Activated effector memory CD4-positive, alpha-beta T cell treated with Interleukin-2 at 50 U/mL for 16 hours (primary cell): ENCODE results near the gene EYA2.
"Not testable (repeated sequence)": the region's sequence is repeated elsewhere in the genome, so short reads cannot be mapped to it uniquely, and the experiment has no call there.

ENCODE experiments used
- DNase-seq: peaks from one replicate; pipeline ENCODE4 v3.0.0-alpha.2; 2020

EYA2 gene

DNA sequence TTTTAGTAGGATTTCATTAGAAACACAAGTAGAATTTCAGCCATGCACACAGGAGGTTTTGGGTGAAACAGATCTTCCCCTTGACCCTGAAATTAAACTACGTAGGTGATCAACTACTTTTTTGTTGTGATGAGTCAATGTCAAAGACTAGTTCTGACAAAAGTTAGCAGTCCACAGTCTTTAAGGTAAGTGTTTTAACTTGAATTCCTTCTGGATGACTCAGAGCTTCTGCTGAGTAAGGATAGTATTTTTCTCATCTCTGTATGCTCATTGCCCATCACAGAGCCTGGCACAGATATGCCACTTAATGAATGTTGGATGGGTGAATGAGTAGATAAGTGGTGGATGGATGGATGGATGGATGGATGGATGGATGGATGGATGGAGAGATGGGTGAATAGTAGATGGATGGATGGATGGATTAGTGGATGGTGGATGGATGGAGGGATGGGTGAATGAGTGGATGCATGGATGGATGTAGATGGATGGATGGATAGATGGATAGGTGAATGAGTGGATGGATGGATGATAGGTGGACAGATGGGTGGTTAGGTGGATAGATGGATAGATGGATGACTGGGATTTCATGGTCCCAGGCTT lies 296.5 kb downstream of the EYA2 start:
- DNase-seq = no peak

DNA sequence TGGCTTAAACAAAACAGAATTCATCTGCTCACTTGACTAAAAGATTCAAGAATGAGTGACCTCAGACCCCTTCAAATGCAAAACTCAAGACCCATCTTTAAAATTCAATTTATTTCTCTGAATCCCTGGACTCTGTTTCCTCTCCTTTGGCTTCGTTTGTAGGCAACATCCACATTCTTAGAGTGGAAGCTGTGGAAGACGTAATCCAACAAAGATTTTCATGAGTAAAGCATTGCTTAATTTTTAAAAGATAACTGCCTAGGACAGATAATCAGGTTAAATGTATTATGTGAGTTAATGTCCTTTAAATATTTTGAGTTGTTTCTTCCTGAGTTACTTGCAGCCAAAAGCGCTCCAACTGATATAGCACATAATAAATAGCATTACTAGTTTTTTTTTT lies 297.3 kb downstream of the EYA2 start:
- no peak for DNase-seq

DNA sequence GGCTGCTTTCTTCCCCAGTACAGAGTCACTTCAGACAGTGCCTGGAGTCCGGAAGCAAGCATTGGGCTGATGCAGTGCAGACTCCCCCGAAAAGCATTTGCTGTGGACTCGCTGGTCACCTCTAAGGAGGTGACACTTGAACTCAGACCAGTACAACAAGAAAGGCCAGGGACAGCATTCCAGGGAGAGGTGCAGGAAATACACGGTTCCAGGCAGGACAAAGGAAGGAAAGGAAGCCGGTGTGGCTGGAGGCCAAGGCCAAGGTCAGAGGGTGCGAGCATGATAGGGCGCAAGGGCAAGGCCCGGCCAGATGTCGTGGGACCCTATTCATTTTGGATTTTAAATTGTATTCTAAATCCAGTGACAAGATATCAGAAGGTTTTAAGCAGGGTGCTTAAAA lies 300.9 kb downstream of the EYA2 start:
- no peak for DNase-seq

DNA sequence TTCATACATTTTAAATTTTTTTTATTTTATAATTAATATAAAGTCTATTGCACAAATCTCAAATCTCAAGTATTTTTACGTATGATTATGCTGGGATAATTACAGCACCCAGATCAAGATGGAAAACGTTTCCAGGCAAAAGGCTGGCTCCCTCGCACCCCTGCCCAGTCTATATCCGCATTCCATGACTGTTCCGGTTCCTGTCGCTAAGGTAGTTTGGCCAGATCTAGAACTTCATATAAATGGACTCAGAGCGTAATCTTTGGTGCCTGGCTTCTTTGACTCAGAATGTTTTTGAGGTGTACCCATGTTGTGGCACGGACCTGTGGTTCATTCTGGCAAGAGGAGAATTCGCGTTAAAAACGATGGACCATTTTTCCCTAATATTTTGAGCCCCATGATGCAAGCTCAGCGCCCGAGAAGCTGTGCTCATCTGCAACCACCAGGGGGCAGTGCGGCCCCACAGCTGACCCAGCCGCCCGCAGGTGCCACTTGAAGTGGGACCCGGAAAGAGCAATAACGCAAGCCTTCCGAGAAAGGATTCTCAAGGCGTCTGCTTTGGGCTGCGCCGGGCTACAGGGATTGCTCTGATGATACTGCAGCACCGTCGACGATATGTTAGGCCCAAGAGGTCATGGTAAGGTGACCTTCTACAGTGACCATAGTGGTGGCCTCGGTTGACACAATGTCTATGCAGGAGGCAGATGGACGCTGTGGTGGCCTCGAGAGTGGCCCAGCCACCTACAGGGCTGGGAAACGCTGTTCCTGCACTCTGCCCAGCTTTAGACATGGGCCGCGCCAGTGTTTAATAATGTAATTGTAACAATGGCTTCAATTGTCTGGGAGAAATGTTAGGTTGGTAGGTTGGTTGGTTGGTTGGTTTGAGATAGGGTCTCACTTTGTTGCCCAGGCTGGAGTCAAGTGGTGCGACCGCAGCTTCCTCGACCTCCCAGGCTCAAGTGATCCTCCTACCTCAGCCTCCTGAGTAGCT lies 301.7 kb downstream of the EYA2 start:
- peak; percentile 57 for DNase-seq

DNA sequence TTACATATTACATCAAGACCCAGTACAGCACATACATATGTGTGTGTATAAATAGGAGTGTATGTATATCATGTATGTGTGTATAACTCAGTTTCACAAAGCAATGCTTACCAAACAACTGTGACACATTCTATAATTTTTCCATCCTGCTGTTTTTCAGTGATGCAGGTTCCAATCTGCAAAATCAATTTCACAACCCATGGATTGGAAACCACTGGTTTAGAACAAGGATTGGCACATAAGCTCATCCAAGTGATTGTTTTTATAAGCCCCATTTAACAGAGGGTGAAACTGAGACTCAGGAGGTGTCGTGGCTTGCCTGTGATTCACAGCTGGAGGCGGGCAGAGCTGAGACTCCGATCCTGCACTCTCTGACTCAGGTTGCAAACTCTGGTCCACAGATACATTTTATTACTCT lies 303.6 kb downstream of the EYA2 start:
- no peak for DNase-seq

DNA sequence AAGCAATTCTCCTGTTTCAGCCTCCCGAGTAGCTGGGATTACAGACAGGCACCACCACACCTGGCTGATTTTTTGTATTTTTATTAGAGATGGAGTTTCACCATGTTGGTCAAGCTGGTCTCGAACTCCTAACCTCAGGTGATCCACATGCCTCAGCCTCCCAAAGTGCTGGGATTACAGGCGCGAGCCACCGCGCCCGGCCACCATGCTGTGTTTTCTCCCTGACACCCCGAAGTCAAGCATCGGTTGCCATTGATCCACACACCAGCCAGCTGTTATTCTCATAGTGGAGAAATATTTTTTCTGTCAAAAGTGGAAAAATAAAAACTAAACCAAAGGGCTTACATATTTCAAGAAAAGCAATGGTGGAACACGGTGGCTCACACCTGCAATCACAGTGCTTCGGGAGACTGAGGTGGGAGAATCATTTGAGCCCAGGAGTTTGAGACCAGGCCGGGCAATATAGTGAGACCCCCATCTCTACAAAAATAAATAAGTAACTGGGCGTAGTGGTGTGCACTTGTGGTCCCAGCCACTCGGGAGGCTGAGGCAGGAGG lies 304.4 kb downstream of the EYA2 start:
- no peak for DNase-seq

DNA sequence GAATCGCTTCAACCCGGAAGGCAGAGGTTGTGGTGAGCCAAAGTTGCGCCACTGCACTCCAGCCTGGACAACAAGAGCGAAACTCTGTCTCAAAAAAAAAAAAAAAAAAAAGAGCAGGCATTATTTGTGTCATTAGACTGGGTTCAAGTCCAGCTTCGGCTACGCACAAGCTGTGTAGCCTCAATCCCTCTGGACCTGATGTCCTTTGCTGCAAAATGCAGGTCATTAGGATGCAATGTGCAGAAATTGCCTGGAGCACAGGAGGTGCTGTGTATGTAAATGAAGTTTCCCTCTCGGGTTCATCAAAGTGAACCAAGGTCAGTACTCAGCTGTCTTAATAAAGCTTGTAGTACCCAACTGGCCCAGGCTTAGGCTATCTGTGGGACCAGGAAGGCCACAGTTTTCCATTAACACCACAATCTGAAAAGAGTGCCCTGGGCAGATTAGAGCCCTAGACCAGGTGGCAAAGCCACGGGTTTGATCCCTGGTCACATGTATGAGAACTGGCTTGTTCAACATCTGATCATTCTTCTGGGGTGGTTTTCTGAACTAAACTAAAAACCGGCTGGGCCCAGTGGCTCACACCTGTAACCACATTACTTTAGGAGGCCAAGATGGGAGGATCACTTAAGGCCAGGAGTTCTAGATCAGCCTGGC lies 306.6 kb downstream of the EYA2 start:
- DNase-seq = no peak

DNA sequence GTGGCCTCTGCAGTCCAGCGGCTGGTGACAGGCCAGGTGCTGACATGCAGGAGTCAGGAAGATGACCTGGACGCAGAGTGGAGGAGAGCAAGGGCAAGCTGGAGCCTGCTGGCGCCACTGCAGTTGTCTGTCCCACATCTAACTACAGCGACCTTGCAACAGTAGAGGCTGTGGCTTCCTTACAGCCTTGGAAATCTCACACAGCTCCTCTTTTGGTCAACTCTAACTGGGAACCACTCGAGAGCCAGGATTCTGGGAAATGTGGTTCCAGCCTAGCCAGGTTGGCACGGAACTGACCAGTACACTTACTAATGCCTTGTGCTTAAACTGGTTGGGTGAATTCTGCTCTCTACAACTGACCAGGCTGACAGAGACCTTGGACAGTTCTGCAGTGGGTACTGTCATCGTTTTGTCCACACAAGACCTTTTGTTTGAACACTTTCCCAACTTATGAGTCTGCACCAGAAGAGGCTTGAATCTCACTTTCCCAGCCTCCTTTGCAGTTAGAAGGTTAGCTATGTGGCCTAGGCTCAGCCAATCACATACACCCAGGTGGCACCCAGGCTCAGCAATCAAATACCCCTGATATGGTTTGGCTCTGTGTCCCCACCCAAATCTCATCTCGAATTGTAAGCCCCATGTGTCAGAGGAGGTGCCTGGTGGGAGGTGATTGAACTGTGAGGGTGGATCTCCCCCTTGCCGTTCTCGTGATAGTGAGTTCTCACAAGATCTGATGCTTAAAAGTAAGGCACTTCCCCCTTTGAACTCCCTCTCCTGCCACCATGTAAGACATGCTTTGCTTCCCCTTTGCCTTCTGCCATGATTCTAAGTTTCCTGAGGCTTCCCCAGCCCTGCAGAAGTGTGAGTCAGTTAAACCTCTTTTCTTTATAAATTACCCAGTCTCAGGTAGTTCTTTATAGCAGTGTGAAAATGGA lies 308.4 kb downstream of the EYA2 start:
- no peak for DNase-seq

DNA sequence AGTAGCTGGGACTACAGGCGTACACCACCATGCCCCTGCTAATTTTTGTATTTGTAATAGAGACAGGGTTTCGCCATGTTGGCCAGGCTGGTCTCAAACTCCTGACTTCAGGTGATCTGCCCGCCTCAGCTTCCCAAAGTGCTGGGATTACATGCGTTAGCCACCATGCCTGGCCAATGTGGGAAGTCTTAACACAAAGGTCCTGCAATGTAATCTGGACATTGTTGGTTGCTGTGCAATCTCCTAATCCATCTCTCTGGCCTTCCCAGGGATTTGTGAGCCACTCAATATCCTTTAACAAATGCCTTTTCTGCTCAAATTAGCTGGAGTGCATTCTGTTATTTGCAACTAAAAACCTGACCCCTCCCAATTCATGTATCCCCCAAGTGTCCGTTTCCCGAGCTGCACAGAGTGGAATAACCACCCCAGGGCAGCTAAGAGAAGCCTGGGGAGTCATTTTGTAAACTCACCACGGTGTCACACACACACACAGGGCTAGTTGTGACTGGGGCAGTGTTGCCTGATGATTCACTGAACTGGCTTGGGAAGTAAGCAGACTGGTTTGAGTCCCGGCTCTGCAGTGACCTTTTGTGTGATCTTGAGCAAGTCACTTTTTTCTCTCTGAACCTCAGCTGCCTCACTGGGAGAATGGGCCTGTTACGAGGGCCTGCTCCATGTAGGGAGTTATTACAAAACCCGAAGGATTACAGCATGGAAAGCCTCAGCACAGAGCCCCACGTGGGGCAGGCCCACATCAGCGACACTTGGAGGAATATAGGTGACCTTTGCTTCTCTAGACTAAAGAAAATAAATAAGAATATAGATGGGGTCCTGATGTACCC lies 309.6 kb downstream of the EYA2 start:
- DNase-seq = no peak

DNA sequence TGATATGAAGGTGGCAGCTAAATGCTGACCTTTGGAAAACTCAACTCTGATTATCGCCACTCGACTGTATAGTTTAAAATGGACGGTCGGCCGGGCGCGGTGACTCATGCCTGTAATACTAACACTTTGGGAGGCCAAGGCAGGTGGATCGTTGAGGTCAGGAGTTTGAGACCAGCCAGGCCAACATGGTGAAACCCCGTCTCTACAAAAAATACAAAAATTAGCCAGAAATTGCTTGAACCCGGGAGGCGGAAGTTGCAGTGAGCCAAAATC lies 310.1 kb downstream of the EYA2 start:
- DNase-seq = not testable (repeated sequence)

DNA sequence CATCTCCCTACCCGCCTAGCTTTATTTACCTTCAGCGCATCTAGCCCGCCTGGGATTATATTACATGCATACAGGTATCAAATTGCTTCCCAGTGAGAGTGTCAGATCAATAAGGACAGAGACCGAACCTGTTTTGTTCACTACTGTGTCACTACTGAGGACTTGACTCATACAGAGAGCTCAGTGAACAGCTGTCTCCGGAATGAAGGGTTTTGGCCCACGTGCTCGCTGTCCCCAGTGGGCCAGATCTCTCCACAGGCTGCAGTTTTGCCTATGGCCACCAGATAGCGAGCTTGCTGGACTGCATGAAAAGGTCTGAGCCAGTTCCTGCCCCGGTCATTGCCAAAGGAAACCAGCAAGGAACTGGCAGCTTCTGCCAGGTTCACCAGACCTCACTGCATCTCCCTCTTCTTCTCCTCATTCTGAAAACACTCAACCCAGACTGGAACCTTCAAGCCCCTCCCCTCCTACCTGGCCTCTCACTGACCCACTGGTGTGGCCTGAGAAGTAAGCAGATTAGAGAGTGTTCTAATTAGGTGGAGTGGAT lies 311.0 kb downstream of the EYA2 start:
- DNase-seq = no peak

DNA sequence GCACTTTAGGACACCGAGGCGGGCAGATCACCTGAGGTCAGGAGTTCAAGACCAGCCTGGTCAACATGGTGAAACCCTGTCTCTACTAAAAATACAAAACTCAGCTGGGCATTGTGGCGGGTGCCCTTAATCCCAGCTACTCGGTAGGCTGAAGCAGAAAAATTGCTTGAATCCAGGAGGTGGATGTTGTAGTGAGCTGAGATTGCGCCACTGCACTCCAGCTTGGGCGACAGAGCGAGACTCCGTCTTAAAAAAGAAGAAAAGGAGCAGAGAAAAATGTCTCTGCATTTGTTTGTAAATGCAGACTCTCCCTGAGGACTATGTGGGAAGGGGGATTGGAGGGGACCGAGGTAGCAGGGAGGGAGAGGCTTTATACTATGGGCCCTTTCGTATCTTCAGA lies 311.9 kb downstream of the EYA2 start:
- DNase-seq = not testable (repeated sequence)

DNA sequence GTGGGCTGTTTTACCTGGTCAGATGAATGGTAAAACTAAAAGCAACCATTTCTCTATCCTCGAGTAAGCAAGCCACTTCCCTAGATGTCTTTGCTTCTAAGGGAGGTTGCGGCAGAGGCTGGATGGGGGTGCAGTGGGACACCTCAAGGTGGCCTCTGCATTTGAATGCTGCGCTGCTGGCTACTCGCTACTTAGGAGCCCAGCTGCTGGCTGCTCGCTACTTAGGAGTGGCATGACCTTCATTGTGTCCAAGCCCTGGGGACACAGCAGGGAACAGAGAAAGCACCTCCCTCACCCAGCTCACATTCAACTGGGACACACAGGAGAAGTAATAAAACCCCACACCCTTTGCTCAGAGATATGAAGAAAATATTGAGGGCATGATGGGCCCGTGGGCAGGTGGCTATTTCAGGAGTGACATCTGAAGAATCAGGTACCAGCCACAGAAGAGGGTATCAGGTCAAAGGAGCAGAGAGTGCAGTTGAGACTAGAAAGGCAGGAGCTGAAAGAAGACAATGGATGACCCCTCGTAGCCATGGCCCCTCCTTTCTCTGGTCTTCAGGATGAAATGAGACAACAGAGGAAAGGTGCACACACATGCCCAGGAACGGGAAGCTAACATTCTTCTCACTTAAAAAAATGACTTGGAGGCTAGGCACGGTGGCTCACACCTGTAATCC lies 312.5 kb downstream of the EYA2 start:
- no peak for DNase-seq

DNA sequence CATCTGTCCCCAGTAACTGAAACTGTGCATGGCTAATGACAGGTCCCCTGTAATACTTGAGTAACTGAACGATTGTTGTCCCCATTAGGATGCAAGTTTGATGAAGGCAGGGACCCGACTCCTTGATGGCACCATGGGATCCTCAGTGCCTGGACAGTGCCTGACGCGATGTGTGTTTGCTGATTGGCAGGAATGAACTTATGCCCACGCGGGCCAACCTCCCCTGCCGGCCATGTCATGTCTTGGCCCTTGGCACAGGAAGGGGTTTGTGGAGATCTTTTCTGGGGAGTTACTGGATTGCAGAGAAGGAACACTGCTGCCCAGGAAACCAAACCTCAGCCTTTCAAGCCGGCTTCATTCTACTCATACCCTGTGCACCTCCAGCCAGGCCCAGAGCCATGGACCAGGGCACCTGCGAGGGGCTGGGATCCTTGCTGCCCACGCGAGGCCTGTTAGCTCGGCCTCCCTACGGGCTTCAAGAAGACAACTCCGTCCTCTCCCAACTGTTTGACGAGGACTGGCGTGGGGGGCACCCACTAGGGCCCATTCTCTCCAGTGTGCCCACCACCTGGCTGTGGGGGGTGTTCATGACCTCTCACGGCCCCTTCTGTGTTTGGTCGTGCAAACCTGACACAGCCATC lies 314.0 kb downstream of the EYA2 start:
- no peak for DNase-seq

DNA sequence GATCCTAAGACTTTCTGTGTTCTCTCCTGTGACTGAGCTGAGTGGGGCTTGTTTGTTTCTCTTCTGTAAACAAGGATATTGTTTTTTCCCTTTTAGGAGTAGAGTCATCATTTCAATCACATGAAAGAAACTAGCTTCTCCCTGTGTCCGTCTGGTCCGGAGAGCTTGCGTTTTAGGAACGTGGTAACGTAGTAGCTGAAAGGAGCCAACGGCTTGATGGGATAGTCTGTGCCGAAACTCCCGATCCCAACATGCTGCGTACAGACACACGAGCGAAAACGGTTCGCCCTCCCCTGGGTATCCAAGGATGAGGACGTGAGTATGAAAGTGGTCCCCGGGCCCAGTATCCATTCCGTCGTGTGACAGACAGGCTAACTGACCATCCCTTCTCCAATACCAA lies 315.3 kb downstream of the EYA2 start:
- DNase-seq = no peak

DNA sequence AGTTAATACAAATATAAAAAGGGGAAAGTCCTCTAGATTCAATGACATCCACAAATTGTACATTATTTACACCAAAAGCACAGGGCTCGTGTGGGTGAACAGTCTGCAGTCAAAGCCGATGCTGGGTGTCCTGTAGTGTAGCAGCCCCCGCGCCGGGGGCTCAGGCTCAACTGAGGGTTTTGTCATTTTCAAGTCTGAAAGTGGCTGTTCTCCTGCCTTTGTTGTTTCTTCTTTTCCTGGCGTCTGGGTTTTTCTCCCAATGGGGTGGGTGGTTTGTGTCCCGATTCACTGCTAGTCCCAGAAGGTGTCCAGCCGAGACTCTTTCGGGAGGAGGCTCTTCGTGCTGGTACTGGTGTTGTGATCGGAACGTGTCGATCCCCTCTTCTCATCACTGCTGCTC lies 315.8 kb downstream of the EYA2 start:
- no peak for DNase-seq

DNA sequence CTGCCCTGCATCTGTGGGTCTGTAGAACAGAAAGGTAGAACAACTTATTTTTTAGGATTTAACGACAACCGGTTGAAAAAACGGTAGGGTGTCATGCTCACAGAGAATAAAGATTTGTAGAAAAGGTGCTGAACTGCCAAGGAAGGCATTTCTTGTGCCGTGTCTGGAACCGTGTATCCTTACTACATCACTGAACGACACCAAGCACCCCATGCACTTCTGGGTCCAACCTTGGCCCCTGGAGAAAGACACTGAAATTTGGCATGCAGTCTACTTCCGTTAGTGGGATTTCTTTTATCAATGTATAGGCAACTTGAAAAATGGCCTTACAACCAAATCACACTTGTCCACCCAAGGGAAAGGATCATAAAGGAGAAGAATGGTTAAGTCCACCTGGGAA lies 316.4 kb downstream of the EYA2 start:
- DNase-seq = no peak

DNA sequence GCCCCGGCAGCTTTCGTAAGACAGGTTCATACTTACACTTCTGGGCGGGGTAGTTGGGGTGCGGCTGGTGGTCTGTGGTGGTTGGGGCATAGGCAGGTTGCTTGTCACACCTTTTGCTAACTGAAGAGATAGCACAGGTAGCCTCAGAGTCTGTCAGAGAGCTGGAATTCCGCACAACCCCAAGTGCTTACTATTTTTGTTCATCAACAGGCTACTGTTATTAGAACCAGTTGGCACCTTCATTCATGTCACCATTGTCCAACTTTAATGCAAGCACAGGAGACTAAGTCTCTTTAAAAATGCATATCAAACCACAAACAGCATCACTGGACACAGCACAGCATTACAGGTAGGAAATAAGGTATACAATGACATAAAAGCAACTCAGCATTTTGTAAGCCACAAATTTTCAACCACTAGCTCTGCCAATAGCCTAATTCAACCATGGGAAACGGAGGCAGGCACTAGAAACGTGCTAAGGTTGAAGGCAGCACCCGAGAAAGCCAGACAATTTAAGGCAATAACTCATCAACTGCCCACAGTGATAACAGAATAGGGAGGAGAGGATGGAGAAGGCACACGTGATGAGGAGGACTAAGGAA lies 318.1 kb downstream of the EYA2 start:
- no peak for DNase-seq

DNA sequence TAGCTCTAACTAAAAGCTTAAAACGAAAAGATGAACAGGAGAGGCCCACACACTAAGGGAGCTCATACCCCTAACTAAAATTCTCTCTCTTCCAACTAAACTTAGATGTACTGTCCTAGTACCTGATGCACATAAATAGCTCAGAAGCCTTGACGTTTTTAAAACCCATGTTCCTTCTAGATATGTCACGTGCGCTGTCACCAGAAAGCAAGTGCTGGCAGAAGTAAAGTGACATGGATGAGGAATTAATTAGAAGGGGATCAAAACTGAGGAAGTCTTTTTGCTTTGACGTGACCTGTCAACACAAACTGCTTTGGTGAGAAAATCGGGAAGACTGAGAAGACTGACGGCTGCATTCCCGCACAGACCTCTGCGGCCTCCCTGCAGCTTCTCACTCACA lies 319.3 kb downstream of the EYA2 start:
- DNase-seq = no peak
